B cell (primary cell): ENCODE measurements around the gene SMARCC1. TPM values are rescaled to one million over a fixed set of nuclear protein-coding genes. Genes with fewer than 3 reads are reported as not detected.

Experiments
- ATAC-seq: fragments of 200-7000 bp; cut with Tn5 transposase; one replicate; pipeline ENCODE4 v1.10.0; 2021; ENCODE audit warnings: low read depth, mild to moderate bottlenecking, moderate number of reproducible peaks, moderate library complexity
- CTCF ChIA-PET: fragments of 350-600 bp; sonication (Branson Sonifier 250); formaldehyde crosslinking; loops from one replicate; lab custom pipeline; 2021; ENCODE audit warnings: antibody characterized with exemption, inconsistent platforms; lab: Charles Lee
- POLR2A ChIA-PET: fragments of 350-600 bp; sonication (Branson Sonifier 250); formaldehyde crosslinking; loops from one replicate; lab custom pipeline; 2021; ENCODE audit warnings: antibody characterized with exemption; lab: Charles Lee
- DNase-seq: peaks from one replicate; pipeline ENCODE4 v3.0.0; 2013
- H2AFZ ChIP-seq: 2 replicates; pipeline ENCODE4 v1.6.1; 2012; ENCODE audit warnings: mild to moderate bottlenecking, low read depth, low read length; ENCODE audit not compliant: insufficient read depth, poor library complexity, severe bottlenecking
- H3K27ac ChIP-seq, 2 donors: 1 replicate in 1 of 2; 2 replicates in 1 of 2; pipeline ENCODE4 v1.5.1; 2012 to 2013; ENCODE audit warnings: low read length in 2 of 2, mild to moderate bottlenecking in 2 of 2, moderate library complexity in 1 of 2
- H3K27me3 ChIP-seq, 4 experiments: fragments of 200-600 bp in 1 of 4; sonication (generic) in 1 of 4; replicated peaks in 1 of 4; 1 replicate in 2 of 4; 2 replicates in 2 of 4; pipeline versions ENCODE4 v1.6.1 to v1.7.0; 2013 to 2016; ENCODE audit warnings: low read length in 3 of 4, mild to moderate bottlenecking in 2 of 4, mixed read lengths in 1 of 4, moderate library complexity in 1 of 4; ENCODE audit not compliant: insufficient read depth in 4 of 4, control insufficient read depth in 3 of 4; ENCODE audit errors: control extremely low read depth in 1 of 4
- H3K36me3 ChIP-seq, 2 experiments: replicated peaks in 1 of 2; 1 replicate in 1 of 2; 2 replicates in 1 of 2; pipeline versions ENCODE4 v1.6.1 to v1.7.1; 2013; ENCODE audit warnings: low read length in 1 of 2; ENCODE audit not compliant: insufficient read depth in 2 of 2, control insufficient read depth in 1 of 2; ENCODE audit errors: control extremely low read depth in 1 of 2, extremely low read depth in 1 of 2
- H3K4me1 ChIP-seq, 2 donors: fragments of 200-600 bp in 1 of 2; sonication (generic) in 1 of 2; 1 replicate in 1 of 2; 2 replicates in 1 of 2; pipeline versions ENCODE4 v1.5.1 to v1.6.1; 2013 to 2017; ENCODE audit warnings: low read length in 2 of 2; ENCODE audit not compliant: control insufficient read depth in 2 of 2, insufficient read depth in 2 of 2
- H3K4me2 ChIP-seq: replicated peaks from 2 replicates; pipeline ENCODE3; 2012; ENCODE audit warnings: mild to moderate bottlenecking, low read depth, low read length; ENCODE audit not compliant: poor library complexity, severe bottlenecking
- H3K4me3 ChIP-seq, 5 experiments: fragments of 200-600 bp in 1 of 5; sonication (generic) in 1 of 5; 1 replicate in 3 of 5; 2 replicates in 2 of 5; pipeline versions ENCODE4 v1.5.1 to v1.7.0; 2011 to 2016; ENCODE audit warnings: low read length in 4 of 5, mild to moderate bottlenecking in 4 of 5, low read depth in 2 of 5, control low read depth in 1 of 5, moderate library complexity in 1 of 5; ENCODE audit not compliant: insufficient read depth in 1 of 5; ENCODE audit errors: control extremely low read depth in 1 of 5, extremely low read depth in 1 of 5
- H3K79me2 ChIP-seq: fragments of 200-600 bp; sonication (generic); one replicate; pipeline ENCODE4 v1.6.0; 2016; ENCODE audit warnings: low read length; ENCODE audit not compliant: control insufficient read depth, insufficient read depth
- H3K9ac ChIP-seq: fragments of 200-600 bp; sonication (generic); 2 replicates; pipeline ENCODE4 v1.6.1; 2017; ENCODE audit warnings: mild to moderate bottlenecking, low read length, moderate library complexity
- H3K9me3 ChIP-seq, 3 donors: one replicate each; pipeline versions ENCODE4 v1.6.1 to v1.7.1; 2013; ENCODE audit warnings: low read length in 2 of 3; ENCODE audit not compliant: control insufficient read depth in 2 of 3, insufficient read depth in 1 of 3; ENCODE audit errors: control extremely low read depth in 1 of 3
- H4K20me1 ChIP-seq: 2 replicates; pipeline ENCODE4 v1.6.0; 2012; ENCODE audit warnings: mild to moderate bottlenecking, low read length; ENCODE audit not compliant: insufficient read depth, control insufficient read depth, poor library complexity, severe bottlenecking
- H3K27ac Mint-ChIP-seq: one replicate; pipeline ENCODE4 v1.8.0; 2021; ENCODE audit warnings: mixed read lengths
- H3K27me3 Mint-ChIP-seq: one replicate; pipeline ENCODE4 v1.8.0; 2021; ENCODE audit warnings: mixed read lengths
- H3K4me1 Mint-ChIP-seq: one replicate; pipeline ENCODE4 v1.8.0; 2021; ENCODE audit warnings: mixed read lengths
- H3K4me3 Mint-ChIP-seq: one replicate; pipeline ENCODE4 v1.8.0; 2021; ENCODE audit warnings: mixed read lengths
- H3K9me3 Mint-ChIP-seq: one replicate; pipeline ENCODE4 v1.8.0; 2022; ENCODE audit warnings: mixed read lengths; ENCODE audit not compliant: insufficient read depth
- EZH2 ChIP-seq: IDR thresholded peaks from 2 replicates; pipeline ENCODE4 v1.6.1; 2012; ENCODE audit warnings: borderline replicate concordance, low read depth, mild to moderate bottlenecking, moderate library complexity, low read length; ENCODE audit not compliant: insufficient read depth, poor library complexity, severe bottlenecking
- WGBS: methylation state at CpG from one replicate; pipeline ENCODE4 v1.1.5; 2013; ENCODE audit warnings: missing lambda C conversion rate; ENCODE audit not compliant: insufficient coverage; 5-methylcytosine and 5-hydroxymethylcytosine counted together
- intact Hi-C: fragments of 100-400 bp; cut with micrococcal nuclease; formaldehyde crosslinking; loops from one replicate; pipeline ENCODE4 v1.10.0; 2022
- polyA plus RNA-seq: library from polyadenylated mRNA; depleted of rRNA; stranded (reverse); fragments of >200 nt; gene quantifications from 2 replicates; pipeline ENCODE4 v1.2.3, GENCODE V29; 2012
- total RNA-seq, 2 donors: library from RNA; stranded (reverse); fragments of 120-200 nt in 1 of 2; gene quantifications; 1 replicate in 1 of 2; 2 replicates in 1 of 2; pipeline versions ENCODE4 v1.2.3 to v1.2.4, GENCODE V29; 2013 to 2022
- TF ChIP-seq, protein P1 (sequence below): fragments of 200-600 bp; IDR thresholded peaks from one replicate; pipeline ENCODE4 v1.8.0; 2022; ENCODE audit warnings: antibody characterized with exemption, mild to moderate bottlenecking

The SMARCC1 gene
- total and polyA plus RNA-seq, 2 donors (not counting 1 experiment from before 2014, with no cell fraction given): 13.1 to 155 TPM

DNA sequence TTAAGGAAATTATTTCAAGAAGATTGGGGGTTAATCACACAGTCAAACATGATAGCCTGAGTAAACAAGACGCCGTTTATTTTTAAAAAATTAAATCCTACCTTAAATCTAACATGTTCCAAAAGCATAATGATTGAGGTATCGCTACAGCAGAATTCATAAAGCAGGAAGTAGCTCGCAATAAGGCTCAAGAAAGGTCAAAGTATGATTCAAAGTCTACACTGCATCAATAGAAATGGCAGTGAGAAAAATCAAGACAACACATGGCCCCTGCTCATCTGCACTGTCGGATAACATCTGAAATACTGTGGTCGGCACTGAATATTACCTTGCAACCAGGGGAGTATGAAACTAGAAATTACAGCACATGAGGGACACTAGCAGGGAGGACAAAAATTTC, 93.2 kb downstream of the SMARCC1 start:
- ChIA-PET POLR2A (no interaction called here), CTCF (no interaction called here)
- no peak overlapping the region for H3K27ac ChIP-seq
- H3K4me3 ChIP-seq: no peak overlapping the region
- Mint-ChIP-seq H3K9me3 (no peaks in the 10 kb centered on the region), H3K27me3 (no peaks in the 10 kb centered on the region), H3K4me1 (no peaks in the 10 kb centered on the region), H3K27ac (no peak overlapping the region), H3K4me3 (no peak overlapping the region)
- no peak overlapping the region for H3K4me2 ChIP-seq
- intact Hi-C loops: no loop called here
- H3K79me2 ChIP-seq: no peaks in the 10 kb centered on the region
- no peak for TF ChIP-seq EZH2
- TF ChIP-seq, protein P1, sequence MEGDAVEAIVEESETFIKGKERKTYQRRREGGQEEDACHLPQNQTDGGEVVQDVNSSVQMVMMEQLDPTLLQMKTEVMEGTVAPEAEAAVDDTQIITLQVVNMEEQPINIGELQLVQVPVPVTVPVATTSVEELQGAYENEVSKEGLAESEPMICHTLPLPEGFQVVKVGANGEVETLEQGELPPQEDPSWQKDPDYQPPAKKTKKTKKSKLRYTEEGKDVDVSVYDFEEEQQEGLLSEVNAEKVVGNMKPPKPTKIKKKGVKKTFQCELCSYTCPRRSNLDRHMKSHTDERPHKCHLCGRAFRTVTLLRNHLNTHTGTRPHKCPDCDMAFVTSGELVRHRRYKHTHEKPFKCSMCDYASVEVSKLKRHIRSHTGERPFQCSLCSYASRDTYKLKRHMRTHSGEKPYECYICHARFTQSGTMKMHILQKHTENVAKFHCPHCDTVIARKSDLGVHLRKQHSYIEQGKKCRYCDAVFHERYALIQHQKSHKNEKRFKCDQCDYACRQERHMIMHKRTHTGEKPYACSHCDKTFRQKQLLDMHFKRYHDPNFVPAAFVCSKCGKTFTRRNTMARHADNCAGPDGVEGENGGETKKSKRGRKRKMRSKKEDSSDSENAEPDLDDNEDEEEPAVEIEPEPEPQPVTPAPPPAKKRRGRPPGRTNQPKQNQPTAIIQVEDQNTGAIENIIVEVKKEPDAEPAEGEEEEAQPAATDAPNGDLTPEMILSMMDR: no peak
- H3K9me3 ChIP-seq: no peaks in the 10 kb centered on the region
- no peak overlapping the region for H3K9ac ChIP-seq
- H2AFZ ChIP-seq: no peak overlapping the region
- DNase-seq (no peak), ATAC-seq (no peak)
- WGBS: 96% methylated on average over 3 of the region's 6 CpGs
- H3K4me1 ChIP-seq: no peaks in the 10 kb centered on the region
- H3K36me3 ChIP-seq: peaks cover 6 to 78% of the 10 kb centered on the region in 2 experiments
- H4K20me1 ChIP-seq: no peaks in the 10 kb centered on the region
- no peaks in the 10 kb centered on the region for H3K27me3 ChIP-seq

DNA sequence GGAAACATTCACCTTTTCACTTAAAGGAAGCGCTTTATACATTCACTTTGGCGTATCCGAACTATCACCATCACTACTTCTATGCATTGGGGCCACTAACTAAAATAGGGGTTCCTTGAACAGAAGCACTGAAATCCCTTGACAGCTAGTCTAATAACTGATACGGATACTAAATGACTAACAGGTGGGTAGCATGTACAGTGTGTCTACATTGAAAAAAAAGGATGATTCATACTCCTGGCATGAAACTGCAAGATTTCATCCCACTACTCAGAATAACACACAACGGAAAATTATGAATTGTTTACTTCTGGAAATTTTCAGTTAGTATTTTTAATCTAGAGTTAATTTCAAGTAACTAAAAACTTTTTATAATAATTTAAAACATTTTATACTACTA, 96.7 kb downstream of the SMARCC1 start:
- ATAC-seq (no peak), DNase-seq (no peak)
- CTCF ChIA-PET: no interaction called here
- H3K4me3 Mint-ChIP-seq: no peak overlapping the region
- Histone ChIP-seq H2AFZ (no peak overlapping the region), H3K27ac (no peak overlapping the region), H4K20me1 (no peaks in the 10 kb centered on the region), H3K9me3 (no peaks in the 10 kb centered on the region), H3K27me3 (no peaks in the 10 kb centered on the region), H3K79me2 (no peaks in the 10 kb centered on the region), H3K4me3 (no peak overlapping the region), H3K4me2 (no peak overlapping the region), H3K36me3 (peaks cover 6 to 63% of the 10 kb centered on the region in 2 experiments), H3K4me1 (no peaks in the 10 kb centered on the region), H3K9ac (no peak overlapping the region)
- intact Hi-C loops: no loop called here
- no peak overlapping the region for H3K27ac Mint-ChIP-seq
- H3K27me3 Mint-ChIP-seq: no peaks in the 10 kb centered on the region
- POLR2A ChIA-PET: no interaction called here
- WGBS: 100% methylated on average over 3 of the region's 5 CpGs
- TF ChIP-seq, protein P1: no peak
- no peak for TF ChIP-seq EZH2
- H3K9me3 Mint-ChIP-seq: no peaks in the 10 kb centered on the region
- H3K4me1 Mint-ChIP-seq: peaks cover 3% of the 10 kb centered on the region
